CD4-positive, CD25-positive, alpha-beta regulatory T cell (primary cell): ENCODE results near the gene SERPINE2. TPM values are rescaled to one million over a fixed set of nuclear protein-coding genes. Genes with fewer than 3 reads are reported as not detected.

Source experiments
- ATAC-seq, 2 donors: fragments of 150-1000 bp; cut with Tn5 transposase; one replicate each; pipeline ENCODE4 v1.10.0; 2021; ENCODE audit warnings: low read depth in 2 of 2, moderate number of reproducible peaks in 2 of 2, moderate library complexity in 1 of 2
- DNase-seq, 3 donors: peaks; one replicate each; pipeline versions ENCODE4 v3.0.0 to v3.0.0-alpha.2; 2012 to 2022; ENCODE audit warnings: mixed read lengths in 1 of 3
- H3K27ac ChIP-seq: one replicate; pipeline ENCODE4 v1.7.0; 2013; ENCODE audit warnings: mild to moderate bottlenecking, low read length; ENCODE audit not compliant: insufficient read depth, poor library complexity, severe bottlenecking
- H3K27me3 ChIP-seq: one replicate; pipeline ENCODE4 v1.7.0; 2013; ENCODE audit warnings: low read length; ENCODE audit not compliant: control insufficient read depth, insufficient read depth
- H3K36me3 ChIP-seq: one replicate; pipeline ENCODE4 v1.7.0; 2013; ENCODE audit warnings: mild to moderate bottlenecking, low read length, moderate library complexity; ENCODE audit not compliant: control insufficient read depth, insufficient read depth
- H3K4me1 ChIP-seq: 2 replicates; pipeline ENCODE4 v1.7.0; 2013; ENCODE audit warnings: mild to moderate bottlenecking, low read length; ENCODE audit not compliant: insufficient read depth, control insufficient read depth, poor library complexity, severe bottlenecking
- H3K4me3 ChIP-seq: one replicate; pipeline ENCODE4 v1.7.0; 2013; ENCODE audit warnings: low read depth, mild to moderate bottlenecking, low read length, moderate library complexity
- H3K9me3 ChIP-seq, 2 experiments: 1 replicate in 1 of 2; 2 replicates in 1 of 2; pipeline ENCODE4 v1.7.0; 2013; ENCODE audit warnings: low read length in 2 of 2, mild to moderate bottlenecking in 1 of 2, moderate library complexity in 1 of 2; ENCODE audit not compliant: control insufficient read depth in 2 of 2
- H3K27ac Mint-ChIP-seq, 3 donors: one replicate each; pipeline ENCODE4 v1.8.0; 2020 to 2022; ENCODE audit warnings: mild to moderate bottlenecking in 3 of 3, mixed read lengths in 3 of 3, moderate library complexity in 2 of 3
- H3K27me3 Mint-ChIP-seq: one replicate; pipeline ENCODE4 v1.8.0; 2022; ENCODE audit warnings: mild to moderate bottlenecking, mixed read lengths
- H3K36me3 Mint-ChIP-seq: one replicate; pipeline ENCODE4 v1.8.0; 2020; ENCODE audit warnings: mixed read lengths
- H3K4me1 Mint-ChIP-seq, 4 donors: one replicate each; pipeline ENCODE4 v1.8.0; 2020 to 2022; ENCODE audit warnings: mixed read lengths in 4 of 4, mild to moderate bottlenecking in 1 of 4
- H3K4me3 Mint-ChIP-seq, 4 donors: one replicate each; pipeline ENCODE4 v1.8.0; 2020 to 2022; ENCODE audit warnings: mild to moderate bottlenecking in 4 of 4, mixed read lengths in 4 of 4, moderate library complexity in 3 of 4
- H3K9me3 Mint-ChIP-seq, 7 donors: one replicate each; pipeline ENCODE4 v1.8.0; 2020 to 2022; ENCODE audit warnings: mixed read lengths in 7 of 7, mild to moderate bottlenecking in 3 of 7, moderate library complexity in 2 of 7
- polyA plus RNA-seq, 4 donors: library from polyadenylated mRNA; unstranded; fragments of 300-500 nt; fragmentation: Illumina TruSeq; gene quantifications; one replicate each; pipeline ENCODE4 v1.2.3, GENCODE V29; 2021
- total RNA-seq: library from RNA; stranded (reverse); gene quantifications from one replicate; pipeline ENCODE4 v1.2.3, GENCODE V29; 2022

SERPINE2 gene
- total and polyA plus RNA-seq, 5 donors from 2014 or later, result 0.85 to 1.8 (median 1.5) TPM

DNA sequence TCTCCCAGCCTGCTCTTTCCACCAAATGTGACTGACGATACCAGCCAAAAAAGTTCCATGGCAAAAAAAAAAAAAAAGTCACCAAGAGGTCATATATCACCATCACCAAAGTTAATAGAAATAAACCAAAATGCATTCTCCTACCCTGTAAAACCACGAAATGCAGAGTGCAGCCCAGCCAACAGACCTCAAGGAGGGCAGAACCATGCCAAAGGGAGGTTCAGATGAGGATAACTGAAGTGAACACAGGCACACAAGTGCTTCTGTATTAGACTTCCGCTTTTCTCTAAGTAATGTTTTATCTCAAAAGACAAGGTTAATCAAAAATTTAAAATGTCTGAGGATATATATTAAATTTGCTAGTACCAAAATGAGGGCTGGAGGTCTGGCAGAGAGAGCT lies 5.5 kb downstream of the SERPINE2 start:
- Mint-ChIP-seq H3K4me3 (no peak overlapping the region), H3K36me3 (no peaks in the 10 kb centered on the region), H3K9me3 (peaks cover 0 to 4% (median 0%) of the 10 kb centered on the region in 7 donors), H3K4me1 (peaks cover 0 to 17% (median 11%) of the 10 kb centered on the region in 4 donors), H3K27me3 (peaks cover 51% of the 10 kb centered on the region), H3K27ac (no peak overlapping the region)
- Histone ChIP-seq H3K27ac (no peak overlapping the region), H3K4me1 (peaks cover 8% of the 10 kb centered on the region), H3K9me3 (no peaks in the 10 kb centered on the region), H3K27me3 (peaks cover 24% of the 10 kb centered on the region), H3K4me3 (no peak overlapping the region), H3K36me3 (no peaks in the 10 kb centered on the region)
- no peak for ATAC-seq
- no peak for DNase-seq

DNA sequence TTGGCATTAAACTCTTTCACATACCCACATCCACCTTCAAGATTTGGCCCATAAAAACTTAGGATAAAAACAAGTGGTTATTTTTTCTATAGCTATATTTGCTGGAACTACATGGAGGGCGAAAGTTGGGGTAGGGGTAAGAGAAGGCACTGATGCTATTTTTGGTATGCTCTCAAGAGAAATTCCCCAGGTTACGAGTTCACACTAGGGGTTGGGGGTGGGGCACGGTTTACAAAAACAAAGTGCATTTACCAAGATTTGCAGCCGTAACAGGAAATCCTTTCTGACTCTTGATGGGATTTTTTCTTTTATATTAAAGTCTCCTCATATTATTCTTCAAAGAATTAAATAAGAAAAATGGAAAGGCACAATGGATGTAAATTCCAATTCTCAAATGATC lies 6.8 kb downstream of the SERPINE2 start:
- Histone ChIP-seq H3K27ac (no peak overlapping the region), H3K4me3 (no peak overlapping the region), H3K27me3 (peaks cover 17% of the 10 kb centered on the region), H3K4me1 (no peaks in the 10 kb centered on the region), H3K36me3 (no peaks in the 10 kb centered on the region), H3K9me3 (no peaks in the 10 kb centered on the region)
- H3K4me3 Mint-ChIP-seq, result no peak overlapping the region
- peaks cover 39% of the 10 kb centered on the region for H3K27me3 Mint-ChIP-seq
- no peaks in the 10 kb centered on the region for H3K9me3 Mint-ChIP-seq
- H3K4me1 Mint-ChIP-seq, result peaks cover 0 to 16% (median 6%) of the 10 kb centered on the region in 4 donors
- ATAC-seq, result no peak
- H3K27ac Mint-ChIP-seq, result no peak overlapping the region
- no peak for DNase-seq
- no peaks in the 10 kb centered on the region for H3K36me3 Mint-ChIP-seq

DNA sequence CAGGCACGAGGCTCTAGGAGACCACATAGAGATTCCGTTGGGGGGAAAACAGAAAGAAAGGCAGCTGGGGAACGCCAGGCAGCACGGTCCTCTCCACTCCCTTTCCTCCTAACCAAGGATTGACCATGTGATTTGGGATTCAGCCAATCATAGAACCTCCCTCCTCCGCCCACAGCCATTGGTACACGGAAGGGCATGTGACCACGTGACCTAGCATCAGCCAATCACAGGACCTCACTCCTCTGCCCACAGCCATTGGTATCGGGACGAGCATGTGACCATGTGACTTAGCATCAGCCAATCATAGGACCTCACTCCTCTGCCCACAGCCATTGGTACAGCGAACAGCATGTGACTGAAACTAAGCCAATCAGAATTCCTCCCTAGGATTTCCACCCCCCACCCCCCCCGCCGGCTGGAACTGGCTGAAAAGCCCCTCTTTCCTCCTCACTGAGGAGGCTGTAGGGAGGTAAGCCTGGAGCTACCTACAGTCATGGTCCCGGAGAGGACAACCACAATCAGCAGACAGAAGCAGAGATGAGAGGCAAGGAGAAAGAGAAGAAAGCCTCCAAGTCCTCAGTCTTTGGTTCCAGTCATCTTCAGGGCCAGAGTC lies 7.6 kb downstream of the SERPINE2 start:
- Histone ChIP-seq H3K36me3 (no peaks in the 10 kb centered on the region), H3K9me3 (no peaks in the 10 kb centered on the region), H3K27ac (no peak overlapping the region), H3K27me3 (peaks cover 9% of the 10 kb centered on the region), H3K4me1 (peaks cover 2% of the 10 kb centered on the region), H3K4me3 (no peak overlapping the region)
- Mint-ChIP-seq H3K36me3 (no peaks in the 10 kb centered on the region), H3K9me3 (no peaks in the 10 kb centered on the region), H3K4me3 (no peak overlapping the region), H3K27ac (no peak overlapping the region), H3K4me1 (peaks cover 3 to 20% (median 6%) of the 10 kb centered on the region in 4 donors), H3K27me3 (peaks cover 31% of the 10 kb centered on the region)
- ATAC-seq (no peak), DNase-seq (no peak)

DNA sequence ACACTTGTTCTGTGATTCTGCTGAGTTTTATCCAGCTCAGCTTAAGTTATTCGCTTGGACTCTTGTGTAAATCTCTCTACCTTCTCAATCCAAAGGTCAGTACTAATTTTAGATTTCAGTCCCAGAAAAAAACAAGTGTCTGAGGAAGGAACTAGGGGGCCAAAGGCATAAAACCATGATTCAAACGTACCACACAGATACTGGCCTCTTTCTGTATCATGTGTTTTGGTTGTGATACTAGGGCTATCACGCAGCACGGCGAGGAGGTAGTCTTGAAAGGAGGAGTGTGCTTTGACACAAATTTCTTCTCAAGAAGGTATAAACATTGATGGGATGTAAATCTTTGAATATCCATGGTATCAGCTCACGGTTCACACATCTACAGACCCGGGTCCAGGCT lies 8.3 kb downstream of the SERPINE2 start:
- no peaks in the 10 kb centered on the region for H3K36me3 ChIP-seq
- no peaks in the 10 kb centered on the region for H3K36me3 Mint-ChIP-seq
- no peak for ATAC-seq

DNA sequence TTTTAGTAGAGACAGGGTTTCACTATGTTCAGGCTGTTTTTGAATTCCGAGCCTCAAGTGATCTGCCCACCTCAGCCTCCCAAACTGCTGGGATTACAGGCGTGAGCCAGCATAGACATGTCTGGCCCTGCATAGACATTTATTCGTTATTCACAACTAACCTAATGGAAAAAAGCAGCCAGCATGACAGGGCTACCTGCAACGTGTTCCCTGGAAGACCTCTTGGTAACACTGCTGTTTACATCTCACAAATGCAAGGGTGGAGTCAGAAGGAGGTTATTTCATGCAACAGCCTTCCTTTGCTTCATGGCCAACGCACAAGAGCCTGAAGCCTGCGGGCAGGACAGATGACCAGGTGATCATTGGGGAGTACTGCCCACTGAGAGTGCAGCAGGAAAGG lies 9.2 kb downstream of the SERPINE2 start:
- no peak for DNase-seq
- no peak for ATAC-seq

More for the DNA sequence above, 8.3 kb downstream of the SERPINE2 start:
- Histone ChIP-seq H3K4me1 (peaks cover 9% of the 10 kb centered on the region), H3K9me3 (no peaks in the 10 kb centered on the region), H3K27me3 (peaks cover 9% of the 10 kb centered on the region), H3K27ac (no peak overlapping the region), H3K4me3 (no peak overlapping the region)
- Mint-ChIP-seq H3K27ac (no peak overlapping the region), H3K27me3 (peaks cover 25% of the 10 kb centered on the region), H3K4me1 (peaks cover 9 to 27% (median 13%) of the 10 kb centered on the region in 4 donors), H3K9me3 (no peaks in the 10 kb centered on the region), H3K4me3 (no peak overlapping the region)
- DNase-seq, result no peak

DNA sequence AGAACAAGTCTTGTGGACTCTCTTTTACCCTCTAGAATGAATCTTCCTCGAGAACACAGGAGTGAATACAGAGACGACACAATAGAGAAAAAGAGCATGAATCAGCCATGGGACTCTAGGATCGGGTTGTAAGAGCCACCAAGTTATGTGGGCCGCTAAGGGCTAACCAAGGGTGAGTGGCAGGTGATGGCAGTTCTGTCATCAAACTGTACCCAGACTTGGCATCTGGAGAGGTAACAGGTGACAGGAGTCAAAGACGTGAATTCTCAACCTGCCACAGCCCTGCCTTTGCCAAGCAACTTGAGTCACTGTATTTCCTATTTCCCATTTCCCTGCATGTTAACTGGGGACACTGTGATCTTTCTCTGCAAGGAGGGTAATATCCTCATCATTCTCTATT lies 11.2 kb downstream of the SERPINE2 start:
- Histone ChIP-seq H3K27ac (no peak overlapping the region), H3K9me3 (no peaks in the 10 kb centered on the region), H3K27me3 (no peaks in the 10 kb centered on the region), H3K36me3 (no peaks in the 10 kb centered on the region), H3K4me1 (peaks cover 18% of the 10 kb centered on the region), H3K4me3 (no peak overlapping the region)
- peak overlapping the region in 2 of 3 donors; percentile 43 to 87 for H3K27ac Mint-ChIP-seq
- ATAC-seq (no peak), DNase-seq (no peak)
- H3K36me3 Mint-ChIP-seq, result no peaks in the 10 kb centered on the region
- peaks cover 0 to 2% (median 0%) of the 10 kb centered on the region in 7 donors for H3K9me3 Mint-ChIP-seq
- peak overlapping the region in 2 of 4 donors; percentile 4 to 13 for H3K4me3 Mint-ChIP-seq
- peaks cover 14 to 50% (median 33%) of the 10 kb centered on the region in 4 donors for H3K4me1 Mint-ChIP-seq
- peaks cover 5% of the 10 kb centered on the region for H3K27me3 Mint-ChIP-seq

More for the DNA sequence above, 9.2 kb downstream of the SERPINE2 start:
- Mint-ChIP-seq H3K27me3 (peaks cover 20% of the 10 kb centered on the region), H3K4me3 (no peak overlapping the region), H3K36me3 (no peaks in the 10 kb centered on the region), H3K9me3 (peaks cover 0 to 2% (median 0%) of the 10 kb centered on the region in 7 donors), H3K27ac (no peak overlapping the region), H3K4me1 (peaks cover 14 to 36% (median 20%) of the 10 kb centered on the region in 4 donors)
- Histone ChIP-seq H3K4me1 (peaks cover 18% of the 10 kb centered on the region), H3K36me3 (no peaks in the 10 kb centered on the region), H3K27me3 (peaks cover 7% of the 10 kb centered on the region), H3K27ac (no peak overlapping the region), H3K4me3 (no peak overlapping the region), H3K9me3 (no peaks in the 10 kb centered on the region)

DNA sequence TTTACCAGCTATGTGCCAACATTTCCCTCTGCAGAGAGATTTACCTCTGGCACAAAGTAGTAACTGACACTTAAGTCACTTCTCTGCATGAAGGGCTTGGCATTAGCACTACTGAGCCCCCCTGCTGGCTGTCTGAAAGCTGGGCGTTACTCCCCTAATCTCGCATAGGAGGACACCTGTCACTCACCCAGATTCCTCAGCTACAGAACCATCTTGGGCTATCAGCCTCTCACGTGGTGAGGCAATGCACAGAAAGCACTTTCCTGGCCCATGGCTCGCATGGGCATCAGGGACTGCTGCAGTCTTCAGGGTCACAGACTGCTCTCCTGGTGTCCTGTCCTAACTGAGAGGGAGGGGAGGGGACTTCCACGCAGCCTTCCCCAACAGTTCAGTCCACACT lies 12.0 kb downstream of the SERPINE2 start:
- H3K4me3 Mint-ChIP-seq, result no peak overlapping the region
- Histone ChIP-seq H3K9me3 (no peaks in the 10 kb centered on the region), H3K27ac (no peak overlapping the region), H3K4me3 (no peak overlapping the region), H3K27me3 (no peaks in the 10 kb centered on the region), H3K36me3 (no peaks in the 10 kb centered on the region), H3K4me1 (peaks cover 18% of the 10 kb centered on the region)
- H3K27ac Mint-ChIP-seq, result peak overlapping the region in 2 of 3 donors; percentile 83 to 87
- H3K4me1 Mint-ChIP-seq, result peaks cover 14 to 49% (median 33%) of the 10 kb centered on the region in 4 donors
- no peaks in the 10 kb centered on the region for H3K36me3 Mint-ChIP-seq
- H3K27me3 Mint-ChIP-seq, result peaks cover 5% of the 10 kb centered on the region
- H3K9me3 Mint-ChIP-seq, result peaks cover 0 to 2% (median 0%) of the 10 kb centered on the region in 7 donors
- no peak for ATAC-seq
- no peak for DNase-seq

DNA sequence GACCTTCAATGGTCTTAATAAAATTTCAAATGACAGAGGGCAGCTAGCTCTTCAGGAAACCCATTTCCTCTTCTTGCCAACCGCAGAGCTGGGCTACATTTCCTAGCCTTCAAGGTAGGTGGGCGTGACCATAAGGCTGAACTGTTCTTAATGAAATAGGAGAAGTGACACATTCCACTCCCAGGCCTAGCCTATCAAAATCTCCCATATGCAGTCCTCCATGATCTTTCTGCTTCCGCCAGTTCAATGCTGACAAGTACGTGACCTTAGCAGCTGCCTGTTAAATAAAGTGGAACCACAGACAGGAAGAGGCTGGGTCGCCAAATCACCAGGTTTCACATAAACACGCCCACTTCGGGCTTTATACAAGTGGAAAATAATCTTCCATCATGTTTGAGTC lies 13.2 kb downstream of the SERPINE2 start:
- Histone ChIP-seq H3K9me3 (no peaks in the 10 kb centered on the region), H3K27ac (peak overlapping the region; percentile 42), H3K36me3 (no peaks in the 10 kb centered on the region), H3K4me3 (peak overlapping the region; percentile 66), H3K27me3 (no peaks in the 10 kb centered on the region), H3K4me1 (peaks cover 18% of the 10 kb centered on the region)
- Mint-ChIP-seq H3K4me3 (peak overlapping the region; percentile 5 to 74 (median 58)), H3K36me3 (no peaks in the 10 kb centered on the region), H3K27ac (peak overlapping the region; percentile 50 to 87 (median 83)), H3K27me3 (no peaks in the 10 kb centered on the region), H3K4me1 (peaks cover 14 to 49% (median 36%) of the 10 kb centered on the region in 4 donors), H3K9me3 (peaks cover 0 to 2% (median 0%) of the 10 kb centered on the region in 7 donors)
- ATAC-seq, result peak; percentile 89 to 92
- peak in 2 of 3 donors; percentile 48 to 90 for DNase-seq
